Body of pancreas (tissue), 4 donors: ENCODE data around the gene IYD.

Experiments
- POLR2A ChIP-seq, 3 donors: fragments of 450-650 bp; IDR thresholded peaks; one replicate each; pipeline ENCODE4 v1.6.1; 2016; ENCODE audit warnings: antibody characterized with exemption in 3 of 3, mild to moderate bottlenecking in 2 of 3
- TF ChIP-seq, protein P1 (sequence below), 7 experiments: fragments of 450-650 bp in 4 of 7; fragments of 200-600 bp in 3 of 7; sonication (generic) in 3 of 7; IDR thresholded peaks; one replicate each; pipeline ENCODE4 v1.5.1; 2016 to 2019; ENCODE audit warnings: antibody characterized with exemption in 7 of 7

GRCh38 chr6:150394899-150395295 lies 26.1 kb downstream of the IYD start:
- TF ChIP-seq, protein P1, sequence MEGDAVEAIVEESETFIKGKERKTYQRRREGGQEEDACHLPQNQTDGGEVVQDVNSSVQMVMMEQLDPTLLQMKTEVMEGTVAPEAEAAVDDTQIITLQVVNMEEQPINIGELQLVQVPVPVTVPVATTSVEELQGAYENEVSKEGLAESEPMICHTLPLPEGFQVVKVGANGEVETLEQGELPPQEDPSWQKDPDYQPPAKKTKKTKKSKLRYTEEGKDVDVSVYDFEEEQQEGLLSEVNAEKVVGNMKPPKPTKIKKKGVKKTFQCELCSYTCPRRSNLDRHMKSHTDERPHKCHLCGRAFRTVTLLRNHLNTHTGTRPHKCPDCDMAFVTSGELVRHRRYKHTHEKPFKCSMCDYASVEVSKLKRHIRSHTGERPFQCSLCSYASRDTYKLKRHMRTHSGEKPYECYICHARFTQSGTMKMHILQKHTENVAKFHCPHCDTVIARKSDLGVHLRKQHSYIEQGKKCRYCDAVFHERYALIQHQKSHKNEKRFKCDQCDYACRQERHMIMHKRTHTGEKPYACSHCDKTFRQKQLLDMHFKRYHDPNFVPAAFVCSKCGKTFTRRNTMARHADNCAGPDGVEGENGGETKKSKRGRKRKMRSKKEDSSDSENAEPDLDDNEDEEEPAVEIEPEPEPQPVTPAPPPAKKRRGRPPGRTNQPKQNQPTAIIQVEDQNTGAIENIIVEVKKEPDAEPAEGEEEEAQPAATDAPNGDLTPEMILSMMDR (IDR thresholded peaks at IDR 0.05), result no peak
- no peak for TF ChIP-seq POLR2A (IDR thresholded peaks at IDR 0.05)
